SK-N-SH (cell line): ENCODE data around the gene PHF12.

Experiments used
- EP300 ChIP-seq, 2 experiments: IDR thresholded peaks; 2 replicates each; pipeline versions ENCODE4 v1.4.0 to v1.6.1; 2012; ENCODE audit warnings: borderline replicate concordance in 1 of 2, low read depth in 1 of 2, low read length in 1 of 2
- JUND ChIP-seq: IDR thresholded peaks from 2 replicates; pipeline ENCODE4 v1.4.0; 2012
- RAD21 ChIP-seq: IDR thresholded peaks from 2 replicates; pipeline ENCODE4 v1.6.1; 2012; ENCODE audit warnings: mild to moderate bottlenecking, low read length
- RFX5 ChIP-seq: IDR thresholded peaks from 2 replicates; pipeline ENCODE4 v1.6.1; 2012; ENCODE audit warnings: mild to moderate bottlenecking, improper control_type of control experiment, low read length
- SMC3 ChIP-seq: IDR thresholded peaks from 2 replicates; pipeline ENCODE4 v1.6.1; 2012; ENCODE audit warnings: low read depth, low read length, improper control_type of control experiment
- TF ChIP-seq, protein P1 (sequence below): fragments of 200-600 bp; sonication (generic); IDR thresholded peaks from 2 replicates; pipeline ENCODE4 v1.6.1; 2017; ENCODE audit warnings: antibody characterized with exemption, mild to moderate bottlenecking, moderate library complexity
- TF ChIP-seq, protein P2 (sequence below): fragments of 150-350 bp; IDR thresholded peaks from 2 replicates; pipeline ENCODE4 v1.6.1; 2017; ENCODE audit warnings: antibody characterized with exemption, low read length, low read depth, borderline replicate concordance

DNA sequence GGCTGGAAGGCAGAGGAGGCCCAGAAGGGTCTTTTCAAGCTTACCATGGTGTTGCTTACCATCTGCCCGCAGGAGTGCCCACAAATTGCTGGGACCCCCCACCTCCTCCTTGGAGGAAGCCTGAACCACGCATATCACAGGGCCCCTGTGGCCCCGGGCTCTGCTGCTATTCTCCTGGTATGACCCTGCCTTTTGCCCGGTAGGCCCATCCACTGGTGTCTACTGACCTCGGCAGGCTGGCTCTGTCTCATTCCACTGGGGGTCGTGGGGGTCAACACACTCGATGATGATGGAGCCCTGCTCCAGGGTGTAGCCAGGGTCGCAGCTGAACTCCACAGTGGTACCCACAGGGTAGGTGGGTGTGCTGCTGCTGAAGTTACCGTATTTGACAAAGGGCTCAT is 8.2 kb upstream of the PHF12 start:
- TF ChIP-seq JUND: no peak
- TF ChIP-seq, protein P1, sequence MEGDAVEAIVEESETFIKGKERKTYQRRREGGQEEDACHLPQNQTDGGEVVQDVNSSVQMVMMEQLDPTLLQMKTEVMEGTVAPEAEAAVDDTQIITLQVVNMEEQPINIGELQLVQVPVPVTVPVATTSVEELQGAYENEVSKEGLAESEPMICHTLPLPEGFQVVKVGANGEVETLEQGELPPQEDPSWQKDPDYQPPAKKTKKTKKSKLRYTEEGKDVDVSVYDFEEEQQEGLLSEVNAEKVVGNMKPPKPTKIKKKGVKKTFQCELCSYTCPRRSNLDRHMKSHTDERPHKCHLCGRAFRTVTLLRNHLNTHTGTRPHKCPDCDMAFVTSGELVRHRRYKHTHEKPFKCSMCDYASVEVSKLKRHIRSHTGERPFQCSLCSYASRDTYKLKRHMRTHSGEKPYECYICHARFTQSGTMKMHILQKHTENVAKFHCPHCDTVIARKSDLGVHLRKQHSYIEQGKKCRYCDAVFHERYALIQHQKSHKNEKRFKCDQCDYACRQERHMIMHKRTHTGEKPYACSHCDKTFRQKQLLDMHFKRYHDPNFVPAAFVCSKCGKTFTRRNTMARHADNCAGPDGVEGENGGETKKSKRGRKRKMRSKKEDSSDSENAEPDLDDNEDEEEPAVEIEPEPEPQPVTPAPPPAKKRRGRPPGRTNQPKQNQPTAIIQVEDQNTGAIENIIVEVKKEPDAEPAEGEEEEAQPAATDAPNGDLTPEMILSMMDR: no peak
- TF ChIP-seq, protein P2, sequence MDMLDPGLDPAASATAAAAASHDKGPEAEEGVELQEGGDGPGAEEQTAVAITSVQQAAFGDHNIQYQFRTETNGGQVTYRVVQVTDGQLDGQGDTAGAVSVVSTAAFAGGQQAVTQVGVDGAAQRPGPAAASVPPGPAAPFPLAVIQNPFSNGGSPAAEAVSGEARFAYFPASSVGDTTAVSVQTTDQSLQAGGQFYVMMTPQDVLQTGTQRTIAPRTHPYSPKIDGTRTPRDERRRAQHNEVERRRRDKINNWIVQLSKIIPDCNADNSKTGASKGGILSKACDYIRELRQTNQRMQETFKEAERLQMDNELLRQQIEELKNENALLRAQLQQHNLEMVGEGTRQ: no peak
- no peak for TF ChIP-seq RFX5
- no peak for TF ChIP-seq SMC3
- no peak for TF ChIP-seq RAD21
- TF ChIP-seq EP300 (IDR thresholded peaks at IDR 0.05; ENCODE audit: borderline replicate concordance in 1 of 2, low read depth in 1 of 2, low read length in 1 of 2): no peak
